HepG2 (cell line): ENCODE results near the gene GAS2L2. TPM values are rescaled to one million over a fixed set of nuclear protein-coding genes. Genes with fewer than 3 reads are reported as not detected.
A peak's percentile ranks its signal among the peaks of the same experiment; 100 is the strongest.

Experiments used
- DMAP1 ChIP-seq: IDR thresholded peaks from 2 replicates; pipeline ENCODE4 v1.6.1; 2016
- HNF4A ChIP-seq: sonication (generic); formaldehyde crosslinking; IDR thresholded peaks from 2 replicates; pipeline ENCODE4 v1.4.0; 2020; ENCODE audit warnings: missing genetic modification reagents
- IRF2 ChIP-seq: IDR thresholded peaks from 2 replicates; pipeline ENCODE4 v1.6.1; 2018; ENCODE audit warnings: missing genetic modification reagents, missing compliant biosample characterization
- MAX ChIP-seq: IDR thresholded peaks from 2 replicates; pipeline ENCODE4 v1.6.1; 2012; ENCODE audit warnings: inconsistent platforms
- NFE2 ChIP-seq: sonication (generic); formaldehyde crosslinking; IDR thresholded peaks from 2 replicates; pipeline ENCODE4 v1.4.0; 2020; ENCODE audit warnings: missing genetic modification reagents
- NR1H2 ChIP-seq: sonication (generic); formaldehyde crosslinking; IDR thresholded peaks from 2 replicates; pipeline ENCODE4 v1.8.1; 2022; ENCODE audit warnings: low read depth, missing genetic modification reagents, borderline replicate concordance
- POLR2AphosphoS5 ChIP-seq: IDR thresholded peaks from 2 replicates; pipeline ENCODE4 v1.6.1; 2012; ENCODE audit warnings: low read depth, low read length
- PRPF4 ChIP-seq: fragments of 200-400 bp; formaldehyde crosslinking; IDR thresholded peaks from 2 replicates; pipeline ENCODE4 v1.6.1; 2016; ENCODE audit warnings: low read length, low read depth; ENCODE audit not compliant: poor library complexity, severe bottlenecking
- SETDB1 ChIP-seq: sonication (generic); formaldehyde crosslinking; IDR thresholded peaks from 2 replicates; pipeline ENCODE4 v1.5.1; 2020; ENCODE audit warnings: missing genetic modification reagents, mild to moderate bottlenecking, borderline replicate concordance
- SP140L ChIP-seq: sonication (generic); formaldehyde crosslinking; IDR thresholded peaks from 2 replicates; pipeline ENCODE4 v1.4.0; 2020; ENCODE audit warnings: missing genetic modification reagents, borderline replicate concordance
- ZKSCAN1 ChIP-seq: fragments of 150-350 bp; IDR thresholded peaks from 2 replicates; pipeline ENCODE4 v1.6.1; 2014; ENCODE audit warnings: low read length
- ZNF3 ChIP-seq: IDR thresholded peaks from 2 replicates; pipeline ENCODE4 v1.7.0; 2017; ENCODE audit warnings: inconsistent platforms
- ZNF337 ChIP-seq: sonication (generic); formaldehyde crosslinking; IDR thresholded peaks from 2 replicates; pipeline ENCODE4 v1.5.1; 2020; ENCODE audit warnings: missing genetic modification reagents, low read depth, mild to moderate bottlenecking, borderline replicate concordance
- ZNF34 ChIP-seq: sonication (generic); formaldehyde crosslinking; IDR thresholded peaks from 2 replicates; pipeline ENCODE4 v1.4.0; 2020; ENCODE audit warnings: mild to moderate bottlenecking, missing genetic modification reagents, borderline replicate concordance
- ZNF431 ChIP-seq: sonication (generic); formaldehyde crosslinking; IDR thresholded peaks from 2 replicates; pipeline ENCODE4 v1.9.0; 2022; ENCODE audit warnings: missing genetic modification reagents, low read depth, mild to moderate bottlenecking, borderline replicate concordance
- ZNF441 ChIP-seq: sonication (generic); formaldehyde crosslinking; IDR thresholded peaks from 2 replicates; pipeline ENCODE4 v1.7.0; 2021; ENCODE audit warnings: missing genetic modification reagents, borderline replicate concordance
- ZNF549 ChIP-seq: sonication (generic); formaldehyde crosslinking; IDR thresholded peaks from 2 replicates; pipeline ENCODE4 v1.5.0; 2020; ENCODE audit warnings: missing genetic modification reagents
- polyA plus RNA-seq, 8 experiments: library from polyadenylated mRNA; depleted of rRNA in 3 of 8; stranded (reverse) in 7 of 8; unstranded in 1 of 8; fragments of >200 nt; fragmentation: Illumina TruSeq in 4 of 8; extraction: Trizol in 4 of 8; gene quantifications; 2 replicates each; pipeline versions ENCODE4 v1.2.1 to v1.2.3, GENCODE V29; 2011 to 2016; ENCODE audit warnings: low read depth in 4 of 8, missing spikeins in 1 of 8, mixed read lengths in 1 of 8; ENCODE audit not compliant: insufficient read depth in 1 of 8
- total RNA-seq, 5 experiments: library from RNA; depleted of rRNA; stranded (reverse); fragments of >200 nt; fragmentation: Illumina TruSeq; extraction: Trizol; gene quantifications; 2 replicates each; pipeline ENCODE4 v1.2.3, GENCODE V29; 2016; ENCODE audit warnings: low read depth in 1 of 5
- TF ChIP-seq, protein P1 (sequence below), 2 experiments: sonication (generic) in 1 of 2; formaldehyde crosslinking in 1 of 2; IDR thresholded peaks; 2 replicates each; pipeline versions ENCODE4 v1.4.0 to v1.6.1; 2018 to 2020; ENCODE audit warnings: missing genetic modification reagents in 2 of 2, borderline replicate concordance in 1 of 2, low read depth in 1 of 2, mild to moderate bottlenecking in 1 of 2, missing biosample characterization in 1 of 2
- TF ChIP-seq, protein P2 (sequence below): sonication (generic); formaldehyde crosslinking; IDR thresholded peaks from 2 replicates; pipeline ENCODE4 v1.5.0; 2020; ENCODE audit warnings: mild to moderate bottlenecking, missing genetic modification reagents, borderline replicate concordance
- TF ChIP-seq, protein P3 (sequence below): sonication (generic); formaldehyde crosslinking; IDR thresholded peaks from 2 replicates; pipeline ENCODE4 v1.5.0; 2020; ENCODE audit warnings: missing genetic modification reagents, mild to moderate bottlenecking, borderline replicate concordance
- TF ChIP-seq, protein P4 (sequence below): sonication (generic); formaldehyde crosslinking; IDR thresholded peaks from 2 replicates; pipeline ENCODE4 v1.4.0; 2020; ENCODE audit warnings: mild to moderate bottlenecking, missing genetic modification reagents

Gene GAS2L2
- total and polyA plus RNA-seq, 2 of the 13 experiments (the other 11 are each of a cell fraction or from before 2014, with no cell fraction given) = not detected

- TF ChIP-seq PRPF4 (no peak), IRF2 (no peak), NFE2 (CRISPR knock-in tag) (no peak), HNF4A (CRISPR knock-in tag) (peak; percentile 34; the same call in 1 of the 2 replicates), MAX (no peak), ZKSCAN1 (no peak), POLR2AphosphoS5 (no peak), ZNF431 (CRISPR knock-in tag) (no peak), SETDB1 (CRISPR knock-in tag) (no peak), ZNF337 (CRISPR knock-in tag) (no peak), SP140L (no peak), DMAP1 (CRISPR knock-in tag) (no peak), ZNF549 (CRISPR knock-in tag) (no peak), ZNF34 (no peak), NR1H2 (CRISPR knock-in tag) (no peak), ZNF441 (CRISPR knock-in tag) (no peak), ZNF3 (CRISPR knock-in tag) (no peak)
- TF ChIP-seq, protein P1, sequence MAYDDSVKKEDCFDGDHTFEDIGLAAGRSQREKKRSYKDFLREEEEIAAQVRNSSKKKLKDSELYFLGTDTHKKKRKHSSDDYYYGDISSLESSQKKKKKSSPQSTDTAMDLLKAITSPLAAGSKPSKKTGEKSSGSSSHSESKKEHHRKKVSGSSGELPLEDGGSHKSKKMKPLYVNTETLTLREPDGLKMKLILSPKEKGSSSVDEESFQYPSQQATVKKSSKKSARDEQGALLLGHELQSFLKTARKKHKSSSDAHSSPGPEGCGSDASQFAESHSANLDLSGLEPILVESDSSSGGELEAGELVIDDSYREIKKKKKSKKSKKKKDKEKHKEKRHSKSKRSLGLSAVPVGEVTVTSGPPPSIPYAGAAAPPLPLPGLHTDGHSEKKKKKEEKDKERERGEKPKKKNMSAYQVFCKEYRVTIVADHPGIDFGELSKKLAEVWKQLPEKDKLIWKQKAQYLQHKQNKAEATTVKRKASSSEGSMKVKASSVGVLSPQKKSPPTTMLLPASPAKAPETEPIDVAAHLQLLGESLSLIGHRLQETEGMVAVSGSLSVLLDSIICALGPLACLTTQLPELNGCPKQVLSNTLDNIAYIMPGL (CRISPR knock-in tag; IDR thresholded peaks at IDR 0.05; ENCODE audit: borderline replicate concordance in 1 of 2, low read depth in 1 of 2) = no peak
- TF ChIP-seq, protein P2, sequence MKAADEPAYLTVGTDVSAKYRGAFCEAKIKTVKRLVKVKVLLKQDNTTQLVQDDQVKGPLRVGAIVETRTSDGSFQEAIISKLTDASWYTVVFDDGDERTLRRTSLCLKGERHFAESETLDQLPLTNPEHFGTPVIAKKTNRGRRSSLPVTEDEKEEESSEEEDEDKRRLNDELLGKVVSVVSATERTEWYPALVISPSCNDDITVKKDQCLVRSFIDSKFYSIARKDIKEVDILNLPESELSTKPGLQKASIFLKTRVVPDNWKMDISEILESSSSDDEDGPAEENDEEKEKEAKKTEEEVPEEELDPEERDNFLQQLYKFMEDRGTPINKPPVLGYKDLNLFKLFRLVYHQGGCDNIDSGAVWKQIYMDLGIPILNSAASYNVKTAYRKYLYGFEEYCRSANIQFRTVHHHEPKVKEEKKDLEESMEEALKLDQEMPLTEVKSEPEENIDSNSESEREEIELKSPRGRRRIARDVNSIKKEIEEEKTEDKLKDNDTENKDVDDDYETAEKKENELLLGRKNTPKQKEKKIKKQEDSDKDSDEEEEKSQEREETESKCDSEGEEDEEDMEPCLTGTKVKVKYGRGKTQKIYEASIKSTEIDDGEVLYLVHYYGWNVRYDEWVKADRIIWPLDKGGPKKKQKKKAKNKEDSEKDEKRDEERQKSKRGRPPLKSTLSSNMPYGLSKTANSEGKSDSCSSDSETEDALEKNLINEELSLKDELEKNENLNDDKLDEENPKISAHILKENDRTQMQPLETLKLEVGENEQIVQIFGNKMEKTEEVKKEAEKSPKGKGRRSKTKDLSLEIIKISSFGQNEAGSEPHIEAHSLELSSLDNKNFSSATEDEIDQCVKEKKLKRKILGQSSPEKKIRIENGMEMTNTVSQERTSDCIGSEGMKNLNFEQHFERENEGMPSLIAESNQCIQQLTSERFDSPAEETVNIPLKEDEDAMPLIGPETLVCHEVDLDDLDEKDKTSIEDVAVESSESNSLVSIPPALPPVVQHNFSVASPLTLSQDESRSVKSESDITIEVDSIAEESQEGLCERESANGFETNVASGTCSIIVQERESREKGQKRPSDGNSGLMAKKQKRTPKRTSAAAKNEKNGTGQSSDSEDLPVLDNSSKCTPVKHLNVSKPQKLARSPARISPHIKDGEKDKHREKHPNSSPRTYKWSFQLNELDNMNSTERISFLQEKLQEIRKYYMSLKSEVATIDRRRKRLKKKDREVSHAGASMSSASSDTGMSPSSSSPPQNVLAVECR (CRISPR knock-in tag) = no peak
- TF ChIP-seq, protein P3, sequence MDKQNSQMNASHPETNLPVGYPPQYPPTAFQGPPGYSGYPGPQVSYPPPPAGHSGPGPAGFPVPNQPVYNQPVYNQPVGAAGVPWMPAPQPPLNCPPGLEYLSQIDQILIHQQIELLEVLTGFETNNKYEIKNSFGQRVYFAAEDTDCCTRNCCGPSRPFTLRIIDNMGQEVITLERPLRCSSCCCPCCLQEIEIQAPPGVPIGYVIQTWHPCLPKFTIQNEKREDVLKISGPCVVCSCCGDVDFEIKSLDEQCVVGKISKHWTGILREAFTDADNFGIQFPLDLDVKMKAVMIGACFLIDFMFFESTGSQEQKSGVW (CRISPR knock-in tag) = no peak
- TF ChIP-seq, protein P4, sequence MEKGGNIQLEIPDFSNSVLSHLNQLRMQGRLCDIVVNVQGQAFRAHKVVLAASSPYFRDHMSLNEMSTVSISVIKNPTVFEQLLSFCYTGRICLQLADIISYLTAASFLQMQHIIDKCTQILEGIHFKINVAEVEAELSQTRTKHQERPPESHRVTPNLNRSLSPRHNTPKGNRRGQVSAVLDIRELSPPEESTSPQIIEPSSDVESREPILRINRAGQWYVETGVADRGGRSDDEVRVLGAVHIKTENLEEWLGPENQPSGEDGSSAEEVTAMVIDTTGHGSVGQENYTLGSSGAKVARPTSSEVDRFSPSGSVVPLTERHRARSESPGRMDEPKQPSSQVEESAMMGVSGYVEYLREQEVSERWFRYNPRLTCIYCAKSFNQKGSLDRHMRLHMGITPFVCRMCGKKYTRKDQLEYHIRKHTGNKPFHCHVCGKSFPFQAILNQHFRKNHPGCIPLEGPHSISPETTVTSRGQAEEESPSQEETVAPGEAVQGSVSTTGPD (CRISPR knock-in tag) = no peak
- TF ChIP-seq, all 625 proteins: peak for 4
These were observed 51.5 kb downstream of the GAS2L2 start (continued) for GRCh38 chr17:35701491-35701890.
